Measurements from ENCODE around the gene GEMIN7.

- TF ChIP-seq CTCF (IDR thresholded peaks at IDR 0.05) (no peak), POLR2A (IDR thresholded peaks at IDR 0.05) (peak in 1 of 2 donors; percentile 74)
Observed at GRCh38 chr19:45117671-45118070, 38.6 kb downstream of the GEMIN7 start.

Data from adrenal gland (tissue), 5 donors.